HEK293 (cell line): Measurements from ENCODE around the gene TRIM26.
"Not testable (repeated sequence)": the region's sequence is repeated elsewhere in the genome, so short reads cannot be mapped to it uniquely, and the experiment has no call there.

Experiments used
- CTCF ChIA-PET: fragments of 350-600 bp; formaldehyde crosslinking; extraction: SDS; loops from one replicate; lab custom pipeline; 2021; ENCODE audit warnings: antibody characterized with exemption; lab: Yijun Ruan, JAX
- POLR2A ChIA-PET: fragments of 300-600 bp; formaldehyde crosslinking; extraction: SDS; loops from one replicate; lab custom pipeline; 2020; ENCODE audit warnings: antibody characterized with exemption, inconsistent platforms; lab: Yijun Ruan, JAX
- H3K27ac ChIP-seq: fragments of 200-500 bp; sonication (Bioruptor generic); 2 replicates; pipeline ENCODE4 v1.5.1; 2014; ENCODE audit warnings: low read depth, low read length, control low read depth, inconsistent platforms; ENCODE audit errors: extremely low read depth
- H3K36me3 ChIP-seq, 2 experiments: fragments of 200-500 bp in 1 of 2; sonication (Bioruptor generic) in 1 of 2; 1 replicate in 1 of 2; 2 replicates in 1 of 2; pipeline ENCODE4 v1.5.1; 2014 to 2017; ENCODE audit warnings: inconsistent platforms in 2 of 2, low read length in 2 of 2; ENCODE audit not compliant: control insufficient read depth in 2 of 2, insufficient read depth in 1 of 2
- H3K4me1 ChIP-seq: fragments of 200-500 bp; sonication (Bioruptor generic); 2 replicates; pipeline ENCODE4 v1.5.1; 2014; ENCODE audit warnings: mild to moderate bottlenecking, low read length, inconsistent platforms; ENCODE audit not compliant: control insufficient read depth, insufficient read depth
- H3K4me3 ChIP-seq: 2 replicates; pipeline ENCODE4 v1.5.1; 2011; ENCODE audit warnings: low read depth, mild to moderate bottlenecking, control low read depth, low read length, moderate library complexity
- H3K9me3 ChIP-seq: fragments of 200-500 bp; sonication (Bioruptor generic); 2 replicates; pipeline ENCODE4 v1.5.1; 2014; ENCODE audit warnings: low read depth, low read length, inconsistent platforms; ENCODE audit not compliant: control insufficient read depth, insufficient read depth
- GLIS2 ChIP-seq: fragments of 450-650 bp; formaldehyde crosslinking; IDR thresholded peaks from 2 replicates; pipeline ENCODE4 v1.5.1; 2016; ENCODE audit warnings: missing biosample characterization, missing genetic modification characterization
- SCRT1 ChIP-seq: fragments of 450-650 bp; formaldehyde crosslinking; IDR thresholded peaks from 2 replicates; pipeline ENCODE4 v1.5.1; 2016; ENCODE audit warnings: missing biosample characterization, missing genetic modification characterization, borderline replicate concordance
- SCRT2 ChIP-seq: fragments of 450-650 bp; formaldehyde crosslinking; IDR thresholded peaks from 2 replicates; pipeline ENCODE4 v1.5.1; 2016; ENCODE audit warnings: missing biosample characterization, missing genetic modification characterization
- SETDB1 ChIP-seq: IDR thresholded peaks from one replicate; pipeline ENCODE4 v1.6.1; 2017; ENCODE audit warnings: mild to moderate bottlenecking, low read length, moderate library complexity, mixed read lengths; ENCODE audit not compliant: insufficient read length
- ZBTB11 ChIP-seq: fragments of 450-650 bp; formaldehyde crosslinking; conservative IDR thresholded peaks from 2 replicates; pipeline ENCODE4 v1.5.1; 2016; ENCODE audit warnings: low read depth, missing biosample characterization, missing genetic modification characterization
- ZNF138 ChIP-seq: fragments of 450-650 bp; formaldehyde crosslinking; IDR thresholded peaks from 2 replicates; pipeline ENCODE4 v1.5.1; 2016; ENCODE audit warnings: missing biosample characterization, missing genetic modification characterization, borderline replicate concordance
- ZNF169 ChIP-seq: fragments of 450-650 bp; formaldehyde crosslinking; IDR thresholded peaks from 2 replicates; pipeline ENCODE4 v1.5.1; 2016; ENCODE audit warnings: missing biosample characterization, missing genetic modification characterization
- ZNF175 ChIP-seq: fragments of 450-650 bp; formaldehyde crosslinking; IDR thresholded peaks from 2 replicates; pipeline ENCODE4 v1.5.1; 2016; ENCODE audit warnings: missing biosample characterization, missing genetic modification characterization
- ZNF184 ChIP-seq: fragments of 450-650 bp; IDR thresholded peaks from 2 replicates; pipeline ENCODE4 v1.5.1; 2018; ENCODE audit warnings: missing biosample characterization, mild to moderate bottlenecking, missing genetic modification characterization
- ZNF398 ChIP-seq: fragments of 450-650 bp; formaldehyde crosslinking; IDR thresholded peaks from 2 replicates; pipeline ENCODE4 v1.5.1; 2017; ENCODE audit warnings: missing biosample characterization, missing genetic modification characterization
- ZNF501 ChIP-seq: fragments of 450-650 bp; formaldehyde crosslinking; IDR thresholded peaks from 2 replicates; pipeline ENCODE4 v1.5.1; 2016; ENCODE audit warnings: missing biosample characterization, missing genetic modification characterization
- ZNF518A ChIP-seq: fragments of 450-650 bp; formaldehyde crosslinking; conservative IDR thresholded peaks from 2 replicates; pipeline ENCODE4 v1.5.1; 2016; ENCODE audit warnings: low read depth, missing biosample characterization, missing genetic modification characterization

The TRIM26 gene

GRCh38 chr6:30259140-30260035, 46.2 kb upstream of the TRIM26 start (continued):
- no peak for TF ChIP-seq ZNF169 (tag by site-specific recombination)
- TF ChIP-seq ZNF501 (tag by site-specific recombination): 0 out of 2 replicates have a peak, but pooled peaks have one; percentile 69
- TF ChIP-seq ZNF138 (tag by site-specific recombination): no peak
- TF ChIP-seq GLIS2 (tag by site-specific recombination): 0 out of 2 replicates have a peak, but pooled peaks have one; percentile 32
- no peak for TF ChIP-seq ZNF175 (tag by site-specific recombination)

GRCh38 chr6:30258204-30258603, 45.0 kb upstream of the TRIM26 start:
- Histone ChIP-seq H3K9me3 (no peaks in the 10 kb centered on the region), H3K4me3 (no peak overlapping the region), H3K36me3 (peaks cover 0 to 26% of the 10 kb centered on the region in 2 experiments; a peak in 1 of 3 replicates), H3K27ac (no peak overlapping the region), H3K4me1 (no peaks in the 10 kb centered on the region)
- CTCF ChIA-PET: interaction anchor here (0.8 to 1.2 kb wide), 2 partner anchors 58 to 155 kb away, joined by 3 to 10 read pairs; no protein-coding TSS in a partner anchor
- POLR2A ChIA-PET: no interaction called here
- TF ChIP-seq ZNF518A (0 out of 2 replicates have a peak, but pooled peaks have one; percentile 22), ZNF398 (tag by site-specific recombination) (peak; percentile 82), ZBTB11 (tag by site-specific recombination) (no peak), SETDB1 (no peak)

GRCh38 chr6:30252417-30252816, 39.2 kb upstream of the TRIM26 start:
- POLR2A ChIA-PET, H3K4me1 ChIP-seq, CTCF ChIA-PET: not testable (repeated sequence)

More at GRCh38 chr6:30252417-30252816, 39.2 kb upstream of the TRIM26 start:
- H3K27ac ChIP-seq, H3K9me3 ChIP-seq, H3K4me3 ChIP-seq, H3K36me3 ChIP-seq: not testable (repeated sequence)
- peak; percentile 76 for TF ChIP-seq SCRT2
- TF ChIP-seq ZNF184 (tag by site-specific recombination): peak; percentile 73; the same call in 1 of the 2 replicates
- TF ChIP-seq SCRT1 (tag by site-specific recombination): peak; percentile 51; the same call in 1 of the 2 replicates
